HCT116 (cell line): Measurements from ENCODE around the gene SMNDC1. TPM values are rescaled to one million over a fixed set of nuclear protein-coding genes. Genes with fewer than 3 reads are reported as not detected.

ENCODE experiments used
- ATAC-seq: fragments of 200-7000 bp; cut with Tn5 transposase; 2 replicates; pipeline ENCODE4 v1.9.1; 2020; ENCODE audit warnings: mild to moderate bottlenecking, moderate library complexity
- BruUV-seq: library from RNA; stranded (reverse); fragments of 400-500 nt; replicated peaks from 2 replicates; lab custom pipeline; 2021; lab: Mats Ljungman, UMichigan
- CTCF ChIA-PET: fragments of 300-600 bp; sonication (Branson Sonifier 250); formaldehyde crosslinking; loops from one replicate; lab custom pipeline; 2021; ENCODE audit warnings: antibody characterized with exemption; lab: Charles Lee
- POLR2A ChIA-PET: fragments of 300-600, 350-600 bp; sonication (Branson Sonifier 250); formaldehyde crosslinking; loops from one replicate; lab custom pipeline; 2021; ENCODE audit warnings: antibody characterized with exemption; lab: Charles Lee
- RAD21 ChIA-PET, 2 experiments: fragments of 300-600 bp; sonication (Branson Sonifier 250); formaldehyde crosslinking; loops; one replicate each; lab custom pipeline; 2023; ENCODE audit warnings: low total read pairs in 2 of 2; ENCODE audit not compliant: uncharacterized antibody in 2 of 2, unreplicated experiment in 2 of 2, low non-redundant PET in 1 of 2; lab: Charles Lee
- DNase-seq: peaks from one replicate; pipeline ENCODE4 v3.0.0-alpha.2; 2010; ENCODE audit warnings: low read depth, low spot score
- H2AFZ ChIP-seq: fragments of 200-600 bp; shearing (Covaris generic), sonication (generic); 2 replicates; pipeline ENCODE4 v1.6.1; 2017; ENCODE audit warnings: low read depth, mixed run types, mixed read lengths, antibody characterized with exemption, low read length; ENCODE audit not compliant: poor library complexity, severe bottlenecking
- H3K27ac ChIP-seq: 2 replicates; pipeline ENCODE4 v1.5.1; 2012; ENCODE audit warnings: low read depth, low read length
- H3K27me3 ChIP-seq: fragments of 200-600 bp; sonication (generic); 2 replicates; pipeline ENCODE4 v1.6.1; 2016; ENCODE audit warnings: mixed run types, low read length, mixed read lengths; ENCODE audit not compliant: insufficient read depth
- H3K36me3 ChIP-seq, 2 experiments: fragments of 200-500 bp in 1 of 2; fragments of 200-600 bp in 1 of 2; sonication (Bioruptor generic) in 1 of 2; sonication (generic) in 1 of 2; 2 replicates each; pipeline versions ENCODE4 v1.5.1 to v1.6.1; 2014 to 2016; ENCODE audit warnings: low read length in 2 of 2, inconsistent platforms in 1 of 2, mixed read lengths in 1 of 2, mixed run types in 1 of 2; ENCODE audit not compliant: insufficient read depth in 2 of 2, control insufficient read depth in 1 of 2
- H3K4me1 ChIP-seq, 2 experiments: fragments of 200-600 bp in 1 of 2; sonication (generic) in 1 of 2; 2 replicates each; pipeline versions ENCODE4 v1.5.1 to v1.6.1; 2012 to 2017; ENCODE audit warnings: low read length in 2 of 2, inconsistent platforms in 1 of 2, mild to moderate bottlenecking in 1 of 2, mixed read lengths in 1 of 2, mixed run types in 1 of 2, moderate library complexity in 1 of 2; ENCODE audit not compliant: insufficient read depth in 2 of 2, control insufficient read depth in 1 of 2
- H3K4me2 ChIP-seq: fragments of 200-600 bp; sonication (generic); 2 replicates; pipeline ENCODE4 v1.6.1; 2017; ENCODE audit warnings: mixed run types, low read length, mixed read lengths
- H3K4me3 ChIP-seq, 2 experiments: fragments of 200-600 bp in 1 of 2; sonication (generic) in 1 of 2; replicated peaks in 1 of 2; 2 replicates each; pipeline ENCODE4 v1.5.1; 2011 to 2016; ENCODE audit warnings: low read length in 2 of 2, control low read depth in 1 of 2, low read depth in 1 of 2, mild to moderate bottlenecking in 1 of 2, mixed read lengths in 1 of 2, mixed run types in 1 of 2
- H3K79me2 ChIP-seq: fragments of 200-600 bp; sonication (generic); 2 replicates; pipeline ENCODE4 v1.6.1; 2017; ENCODE audit warnings: mild to moderate bottlenecking, mixed run types, low read length, moderate library complexity, mixed read lengths; ENCODE audit not compliant: insufficient read depth
- H3K9ac ChIP-seq: fragments of 200-600 bp; sonication (generic); 2 replicates; pipeline ENCODE4 v1.6.1; 2016; ENCODE audit warnings: low read length, mixed read lengths
- H3K9me2 ChIP-seq: fragments of 200-600 bp; sonication (generic), shearing (Covaris generic); 2 replicates; pipeline ENCODE4 v1.6.1; 2017; ENCODE audit warnings: mixed run types, mild to moderate bottlenecking, moderate library complexity; ENCODE audit not compliant: insufficient read depth
- H3K9me3 ChIP-seq, 2 experiments: fragments of 200-500 bp in 1 of 2; fragments of 200-600 bp in 1 of 2; sonication (Bioruptor generic) in 1 of 2; sonication (generic) in 1 of 2; 2 replicates each; pipeline ENCODE4 v1.6.1; 2014 to 2017; ENCODE audit warnings: low read length in 2 of 2, mixed read lengths in 2 of 2, inconsistent platforms in 1 of 2, low read depth in 1 of 2, mild to moderate bottlenecking in 1 of 2, mixed run types in 1 of 2, moderate library complexity in 1 of 2; ENCODE audit not compliant: control insufficient read depth in 1 of 2, insufficient read depth in 1 of 2
- H4K20me1 ChIP-seq: fragments of 200-600 bp; sonication (generic), shearing (Covaris generic); 2 replicates; pipeline ENCODE4 v1.6.1; 2017; ENCODE audit warnings: mixed run types, mild to moderate bottlenecking, moderate library complexity; ENCODE audit not compliant: insufficient read depth
- EGR1 ChIP-seq: IDR thresholded peaks from 2 replicates; pipeline ENCODE4 v1.6.1; 2012; ENCODE audit warnings: low read depth
- ELF1 ChIP-seq: IDR thresholded peaks from 2 replicates; pipeline ENCODE4 v1.6.1; 2012; ENCODE audit warnings: low read depth, borderline replicate concordance
- EZH2 ChIP-seq: fragments of 200-600 bp; sonication (generic); IDR thresholded peaks from 2 replicates; pipeline ENCODE4 v1.6.1; 2017; ENCODE audit warnings: antibody characterized with exemption, mixed run types
- FOSL1 ChIP-seq: IDR thresholded peaks from 2 replicates; pipeline ENCODE4 v1.6.1; 2012; ENCODE audit warnings: low read depth
- JUND ChIP-seq: IDR thresholded peaks from 2 replicates; pipeline ENCODE4 v1.6.1; 2012
- SIN3A ChIP-seq: IDR thresholded peaks from 2 replicates; pipeline ENCODE4 v1.6.1; 2012; ENCODE audit warnings: low read depth
- SP1 ChIP-seq: IDR thresholded peaks from 2 replicates; pipeline ENCODE4 v1.6.1; 2012; ENCODE audit warnings: low read depth
- SRF ChIP-seq: IDR thresholded peaks from 2 replicates; pipeline ENCODE4 v1.6.1; 2012; ENCODE audit warnings: low read depth
- TCF7L2 ChIP-seq: IDR thresholded peaks from 2 replicates; pipeline ENCODE4 v1.7.0; 2011; ENCODE audit warnings: borderline replicate concordance, inconsistent platforms; ENCODE audit not compliant: insufficient read depth, insufficient read length; ENCODE audit errors: extremely low read depth
- ZNF274 ChIP-seq: fragments of 200-500 bp; sonication (Bioruptor generic); IDR thresholded peaks from 2 replicates; pipeline ENCODE4 v1.6.1; 2014; ENCODE audit warnings: mild to moderate bottlenecking, low read depth, low read length, inconsistent platforms
- intact Hi-C: fragments of 100-400 bp; cut with micrococcal nuclease; formaldehyde crosslinking; loops from 2 replicates; pipeline ENCODE4 v1.10.0; 2022
- total RNA-seq: library from RNA; stranded (reverse); gene quantifications from one replicate; pipeline ENCODE4 v1.2.1, GENCODE V29; 2021; ENCODE audit not compliant: unreplicated experiment

Gene SMNDC1
- total RNA-seq, 1 experiment from 2014 or later, result 61.7 TPM

- intact Hi-C loops, result loop anchor here (5.0 kb wide), 1 partner anchor 48 kb away; no protein-coding TSS in a partner anchor
- no peaks in the 10 kb centered on the region for H3K79me2 ChIP-seq
- no peaks in the 10 kb centered on the region for H3K9me2 ChIP-seq
- no peak overlapping the region for H3K4me3 ChIP-seq
- no peaks in the 10 kb centered on the region for H3K9me3 ChIP-seq
- peaks cover 4 to 11% of the 10 kb centered on the region in 2 experiments; a peak in 2 of 4 replicates for H3K4me1 ChIP-seq
- H2AFZ ChIP-seq, result no peak overlapping the region
- H3K36me3 ChIP-seq, result peaks cover 0 to 4% of the 10 kb centered on the region in 2 experiments; a peak in 1 of 4 replicates
- TF ChIP-seq ELF1 (no peak), EZH2 (no peak), EGR1 (no peak)
- H3K4me2 ChIP-seq, result no peak overlapping the region
- H3K27me3 ChIP-seq, result no peaks in the 10 kb centered on the region
- RAD21 ChIA-PET, result no interaction called here
- H4K20me1 ChIP-seq, result no peaks in the 10 kb centered on the region
- DNase-seq (no peak), ATAC-seq (no peak)
- no TSS peak for BruUV-seq
- H3K9ac ChIP-seq, result no peak overlapping the region
- POLR2A ChIA-PET, result no interaction called here
- no peak overlapping the region for H3K27ac ChIP-seq
- CTCF ChIA-PET, result interaction anchor here (0.6 to 2.2 kb wide), 5 partner anchors 8 to 137 kb away, joined by 3 to 15 read pairs (median 3); no protein-coding TSS in a partner anchor
Observed at GRCh38 chr10:110275128-110275729, 29.5 kb downstream of the SMNDC1 start.

- ChIA-PET CTCF (interaction anchor here (0.6 to 2.2 kb wide), 5 partner anchors 9 to 136 kb away, joined by 3 to 15 read pairs (median 3); no protein-coding TSS in a partner anchor), POLR2A (no interaction called here), RAD21 (no interaction called here)
- TF ChIP-seq FOSL1, result no peak
- TF ChIP-seq SP1, result no peak
- no peak for TF ChIP-seq EGR1
- no peak for TF ChIP-seq SIN3A
- TF ChIP-seq SRF, result no peak
- TF ChIP-seq TCF7L2, result no peak
- no peak for TF ChIP-seq JUND
- no peak for TF ChIP-seq ZNF274
- Histone ChIP-seq H3K79me2 (no peaks in the 10 kb centered on the region), H3K4me3 (no peak overlapping the region), H3K27ac (no peak overlapping the region), H4K20me1 (no peaks in the 10 kb centered on the region), H3K4me1 (peaks cover 4 to 11% of the 10 kb centered on the region in 2 experiments; a peak in 2 of 4 replicates), H2AFZ (no peak overlapping the region), H3K27me3 (no peaks in the 10 kb centered on the region), H3K9ac (no peak overlapping the region), H3K36me3 (peaks cover 0 to under 1% of the 10 kb centered on the region in 2 experiments; a peak in 1 of 4 replicates), H3K4me2 (no peak overlapping the region), H3K9me3 (no peaks in the 10 kb centered on the region), H3K9me2 (no peaks in the 10 kb centered on the region)
- no peak for ATAC-seq
- no peak for DNase-seq
- intact Hi-C loops, result loop anchor here (5.0 kb wide), 1 partner anchor 47 kb away; no protein-coding TSS in a partner anchor
- BruUV-seq, result no TSS peak
Observed at GRCh38 chr10:110274647-110275046, 30.1 kb downstream of the SMNDC1 start.
